Endothelial cell of umbilical vein (primary cell): Measurements from ENCODE around the gene JUP. TPM values are rescaled to one million over a fixed set of nuclear protein-coding genes. Genes with fewer than 3 reads are reported as not detected.

Source experiments
- BruUV-seq: library from RNA; stranded (reverse); fragments of 400-500 nt; replicated peaks from 2 replicates; lab custom pipeline; 2021; lab: Mats Ljungman, UMichigan
- CTCF ChIA-PET: fragments of 300-600, 350-600 bp; sonication (Branson Sonifier 250); formaldehyde crosslinking; loops from one replicate; lab custom pipeline; 2021; ENCODE audit warnings: antibody characterized with exemption, inconsistent platforms; lab: Charles Lee
- POLR2A ChIA-PET: fragments of 300-600, 350-600 bp; sonication (Branson Sonifier 250); formaldehyde crosslinking; loops from one replicate; lab custom pipeline; 2021; ENCODE audit warnings: antibody characterized with exemption, inconsistent platforms; lab: Charles Lee
- DNase-seq: peaks from one replicate; pipeline ENCODE4 v3.0.0-alpha.2; 2011; ENCODE audit warnings: low read depth, low spot score
- FAIRE-seq: peaks from 2 replicates; lab custom pipeline; 2011; peaks lifted over from hg19 to GRCh38; lab: Jason Lieb, UNC
- H2AFZ ChIP-seq: 2 replicates; pipeline ENCODE4 v1.6.0; 2012; ENCODE audit warnings: low read depth, low read length, control low read depth, inconsistent platforms
- H3K27ac ChIP-seq: 2 replicates; pipeline ENCODE4 v1.5.1; 2011; ENCODE audit warnings: low read depth, mild to moderate bottlenecking, control low read depth, low read length, moderate library complexity; ENCODE audit not compliant: insufficient read depth
- H3K27me3 ChIP-seq, 2 experiments: 2 replicates each; pipeline versions ENCODE4 v1.6.0 to v1.6.1; 2011; ENCODE audit warnings: low read length in 2 of 2, mixed read lengths in 1 of 2; ENCODE audit not compliant: control insufficient read depth in 2 of 2, insufficient read depth in 2 of 2
- H3K36me3 ChIP-seq, 2 experiments: 2 replicates in 1 of 2; 3 replicates in 1 of 2; pipeline ENCODE4 v1.5.1; 2011; ENCODE audit warnings: low read length in 2 of 2, mild to moderate bottlenecking in 1 of 2, moderate library complexity in 1 of 2; ENCODE audit not compliant: control insufficient read depth in 2 of 2, insufficient read depth in 2 of 2; ENCODE audit errors: extremely low read depth in 1 of 2
- H3K4me1 ChIP-seq: 3 replicates; pipeline ENCODE4 v1.5.1; 2011; ENCODE audit warnings: mild to moderate bottlenecking, low read length; ENCODE audit not compliant: control insufficient read depth, insufficient read depth; ENCODE audit errors: extremely low read depth
- H3K4me2 ChIP-seq: 2 replicates; pipeline ENCODE4 v1.6.1; 2011; ENCODE audit warnings: low read length, control low read depth, mixed read lengths; ENCODE audit not compliant: insufficient read depth
- H3K4me3 ChIP-seq, 3 experiments: fragments of 200-600 bp in 1 of 3; sonication (generic), shearing (Covaris generic) in 1 of 3; replicated peaks in 1 of 3; 2 replicates each; pipeline ENCODE4 v1.5.1; 2011 to 2016; ENCODE audit warnings: control low read depth in 3 of 3, low read length in 3 of 3, mild to moderate bottlenecking in 2 of 3, inconsistent platforms in 1 of 3, low read depth in 1 of 3, moderate library complexity in 1 of 3; ENCODE audit not compliant: insufficient read depth in 1 of 3
- H3K79me2 ChIP-seq: 2 replicates; pipeline ENCODE4 v1.6.0; 2012; ENCODE audit warnings: low read length, inconsistent platforms; ENCODE audit not compliant: control insufficient read depth, insufficient read depth
- H3K9ac ChIP-seq: replicated peaks from 2 replicates; pipeline ENCODE3; 2011; ENCODE audit warnings: low read length, control low read depth; ENCODE audit not compliant: insufficient read depth; ENCODE audit errors: extremely low read depth
- H3K9me1 ChIP-seq: replicated peaks from 3 replicates; pipeline ENCODE4 v1.6.0; 2011; ENCODE audit warnings: mild to moderate bottlenecking, low read length; ENCODE audit not compliant: control insufficient read depth, insufficient read depth; ENCODE audit errors: extremely low read depth
- H3K9me3 ChIP-seq: replicated peaks from 2 replicates; pipeline ENCODE4 v1.5.1; 2012; ENCODE audit warnings: low read length, inconsistent platforms; ENCODE audit not compliant: control insufficient read depth, insufficient read depth
- H4K20me1 ChIP-seq: replicated peaks from 2 replicates; pipeline ENCODE3; 2011; ENCODE audit warnings: mild to moderate bottlenecking, low read length; ENCODE audit not compliant: control insufficient read depth, insufficient read depth; ENCODE audit errors: extremely low read depth
- CTCF ChIP-seq, 2 donors: IDR thresholded peaks; 1 replicate in 1 of 2; 2 replicates in 1 of 2; pipeline ENCODE4 v1.5.1; 2011; ENCODE audit warnings: low read length in 2 of 2, mild to moderate bottlenecking in 2 of 2, moderate library complexity in 2 of 2, control low read depth in 1 of 2, inconsistent platforms in 1 of 2, low read depth in 1 of 2; ENCODE audit not compliant: insufficient read depth in 1 of 2; ENCODE audit errors: extremely low read depth in 1 of 2
- EZH2 ChIP-seq: IDR thresholded peaks from 2 replicates; pipeline ENCODE4 v1.6.1; 2012; ENCODE audit warnings: borderline replicate concordance, low read depth, mild to moderate bottlenecking, moderate library complexity, low read length, inconsistent platforms; ENCODE audit not compliant: severe bottlenecking
- FOS ChIP-seq: IDR thresholded peaks from 2 replicates; pipeline ENCODE4 v1.6.1; 2011; ENCODE audit warnings: mild to moderate bottlenecking, low read length, moderate library complexity, borderline replicate concordance; ENCODE audit not compliant: insufficient read depth
- GATA2 ChIP-seq: IDR thresholded peaks from 2 replicates; pipeline ENCODE4 v1.7.0; 2011; ENCODE audit warnings: low read depth, mild to moderate bottlenecking, moderate library complexity, mixed read lengths, low read length; ENCODE audit not compliant: insufficient read length, insufficient read depth
- JUN ChIP-seq: IDR thresholded peaks from 2 replicates; pipeline ENCODE4 v1.6.1; 2011; ENCODE audit warnings: borderline replicate concordance, low read depth; ENCODE audit not compliant: insufficient read length, insufficient read depth
- MYC ChIP-seq: IDR thresholded peaks from one replicate; pipeline ENCODE4 v1.6.1; 2011; ENCODE audit warnings: mild to moderate bottlenecking, low read depth, low read length
- POLR2A ChIP-seq: IDR thresholded peaks from 2 replicates; pipeline ENCODE4 v1.6.1; 2012; ENCODE audit warnings: low read depth, mild to moderate bottlenecking, control low read depth, low read length
- POLR2AphosphoS5 ChIP-seq: IDR thresholded peaks from 2 replicates; pipeline ENCODE4 v1.6.1; 2012; ENCODE audit warnings: low read depth, mild to moderate bottlenecking, control low read depth, low read length, moderate library complexity; ENCODE audit not compliant: insufficient read depth
- dilution Hi-C: fragments of 300-500 bp; cut with MboI; formaldehyde crosslinking; loops from one replicate; pipeline ENCODE4 v1.15.0; 2019; ENCODE audit warnings: low sequenced_read_pairs; ENCODE audit not compliant: extremely low pct_ligation_motif_present
- intact Hi-C: fragments of 100-400 bp; cut with micrococcal nuclease; formaldehyde crosslinking; loops from one replicate; pipeline ENCODE4 v1.10.0; 2022
- polyA plus RNA-seq, 4 experiments: library from polyadenylated mRNA; depleted of rRNA in 3 of 4; stranded (reverse) in 3 of 4; unstranded in 1 of 4; fragments of >200 nt; gene quantifications; 2 replicates each; pipeline versions ENCODE4 v1.2.1 to v1.2.3, GENCODE V29; 2011 to 2012; ENCODE audit warnings: missing spikeins in 1 of 4
- total RNA-seq: library from RNA; stranded (reverse); gene quantifications from 2 replicates; pipeline ENCODE4 v1.2.3, GENCODE V29; 2021
- TF ChIP-seq, protein P1 (sequence below): IDR thresholded peaks from 2 replicates; pipeline ENCODE4 v1.6.1; 2011; ENCODE audit not compliant: insufficient read depth, insufficient read length

Gene JUP
- total and polyA plus RNA-seq, 2 donors (not counting 3 experiments of a cell fraction or from before 2014, with no cell fraction given) = 98.0 to 171 TPM

DNA sequence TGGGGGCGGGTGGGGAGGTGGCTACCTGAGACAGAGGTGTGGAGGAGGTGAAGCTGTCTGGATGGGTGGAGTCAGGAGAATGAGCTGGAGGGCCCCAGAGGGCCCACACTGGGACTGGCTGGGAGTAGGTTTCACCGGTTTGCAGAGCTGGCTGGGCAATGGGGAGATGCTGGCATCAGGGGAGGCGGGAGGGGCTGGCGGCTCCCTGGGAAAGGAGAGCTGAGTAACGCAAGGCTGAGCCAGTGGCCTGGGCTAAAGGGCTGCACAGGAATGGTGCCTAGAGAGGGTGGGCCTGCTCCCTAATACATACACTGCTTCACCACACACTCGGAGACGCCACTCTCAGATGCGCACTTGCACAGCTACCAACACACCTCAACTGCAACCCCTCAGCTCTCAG lies 12.9 kb upstream of the JUP start:
- no peaks in the 10 kb centered on the region for H3K27me3 ChIP-seq
- intact Hi-C loops = no loop called here
- no peak overlapping the region for H2AFZ ChIP-seq
- H3K9me3 ChIP-seq = no peaks in the 10 kb centered on the region
- BruUV-seq = no TSS peak
- CTCF ChIA-PET = interaction anchor here (3.5 to 9.8 kb wide), 4 partner anchors 13 to 62 kb away, joined by 23 to 98 read pairs (median 58); partner anchors contain the start of gene JUP
- no peak overlapping the region for H3K9ac ChIP-seq
- no peaks in the 10 kb centered on the region for H3K79me2 ChIP-seq
- DNase-seq (no peak), FAIRE-seq (no peak)
- peaks cover 8% of the 10 kb centered on the region for H3K4me1 ChIP-seq
- no peak overlapping the region for H3K27ac ChIP-seq
- H3K4me2 ChIP-seq = no peak overlapping the region
- TF ChIP-seq, protein P1, sequence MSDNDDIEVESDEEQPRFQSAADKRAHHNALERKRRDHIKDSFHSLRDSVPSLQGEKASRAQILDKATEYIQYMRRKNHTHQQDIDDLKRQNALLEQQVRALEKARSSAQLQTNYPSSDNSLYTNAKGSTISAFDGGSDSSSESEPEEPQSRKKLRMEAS = no peak
- TF ChIP-seq CTCF (IDR thresholded peaks at IDR 0.05; ENCODE audit: extremely low read depth in 1 of 2, insufficient read depth in 1 of 2, low read depth in 1 of 2, low read length in 2 of 2) = no peak
- no peak for TF ChIP-seq EZH2
- no peak for TF ChIP-seq POLR2AphosphoS5
- no peak for TF ChIP-seq POLR2A
- no peak for TF ChIP-seq MYC
- no peak for TF ChIP-seq JUN
- no peak for TF ChIP-seq FOS
- TF ChIP-seq GATA2 = no peak
- no peaks in the 10 kb centered on the region for H3K9me1 ChIP-seq
- H3K36me3 ChIP-seq = no peaks in the 10 kb centered on the region
- H3K4me3 ChIP-seq = no peak overlapping the region
- dilution Hi-C loops = no loop called here
- POLR2A ChIA-PET = interaction anchor here (0.6 to 2.0 kb wide), 2 partner anchors 8 to 13 kb away, joined by 8 to 9 read pairs; partner anchors contain the start of gene JUP
- no peaks in the 10 kb centered on the region for H4K20me1 ChIP-seq
